Endometrium (tissue), 2 donors: Measurements from ENCODE around the gene CKAP4.

ENCODE experiments used
- FAIRE-seq: peaks from 2 replicates; lab custom pipeline; 2012; peaks lifted over from hg19 to GRCh38; lab: Jason Lieb, UNC
- donor health status: control.
- donor health status: control.

The CKAP4 gene

GRCh38 chr12:106274012-106274411, 26.2 kb upstream of the CKAP4 start:
- no peak for FAIRE-seq

GRCh38 chr12:106273491-106273890, 25.7 kb upstream of the CKAP4 start:
- FAIRE-seq, result no peak

- FAIRE-seq, result no peak
Observed at GRCh38 chr12:106271575-106272505, 24.0 kb upstream of the CKAP4 start.

GRCh38 chr12:106269150-106269771, 21.4 kb upstream of the CKAP4 start:
- no peak for FAIRE-seq

GRCh38 chr12:106267535-106267934, 19.7 kb upstream of the CKAP4 start:
- no peak for FAIRE-seq

GRCh38 chr12:106265116-106265515, 17.3 kb upstream of the CKAP4 start:
- no peak for FAIRE-seq

GRCh38 chr12:106258935-106259334, 11.1 kb upstream of the CKAP4 start:
- FAIRE-seq, result no peak

- FAIRE-seq, result no peak
Observed at GRCh38 chr12:106258226-106258625, 10.4 kb upstream of the CKAP4 start.

GRCh38 chr12:106256524-106256923, 8.7 kb upstream of the CKAP4 start:
- FAIRE-seq, result no peak

GRCh38 chr12:106255952-106256351, 8.1 kb upstream of the CKAP4 start:
- FAIRE-seq, result no peak

GRCh38 chr12:106255493-106255892, 7.7 kb upstream of the CKAP4 start:
- no peak for FAIRE-seq

GRCh38 chr12:106254724-106255123, 6.9 kb upstream of the CKAP4 start:
- no peak for FAIRE-seq

GRCh38 chr12:106251631-106252455, 4.0 kb upstream of the CKAP4 start:
- FAIRE-seq, result peak; percentile 63

GRCh38 chr12:106249411-106250135, 1.8 kb upstream of the CKAP4 start:
- FAIRE-seq, result no peak

- no peak for FAIRE-seq
Observed at GRCh38 chr12:106248846-106249371, 1.1 kb upstream of the CKAP4 start.

- FAIRE-seq, result no peak
Observed at GRCh38 chr12:106248312-106248845, 559 bp upstream of the CKAP4 start.

GRCh38 chr12:106246891-106247673, 738 bp downstream of the CKAP4 start:
- no peak for FAIRE-seq

- FAIRE-seq, result no peak
Observed at GRCh38 chr12:106245767-106246166, 2.1 kb downstream of the CKAP4 start.

- FAIRE-seq, result no peak
Observed at GRCh38 chr12:106243620-106244019, 4.2 kb downstream of the CKAP4 start.

GRCh38 chr12:106240821-106241220, 7.0 kb downstream of the CKAP4 start:
- FAIRE-seq, result no peak

GRCh38 chr12:106239951-106240335, 7.9 kb downstream of the CKAP4 start:
- FAIRE-seq, result no peak
